ENCODE results near the gene FAM98C. TPM values are rescaled to one million over a fixed set of nuclear protein-coding genes. Genes with fewer than 3 reads are reported as not detected.
"Not testable (repeated sequence)": the region's sequence is repeated elsewhere in the genome, so short reads cannot be mapped to it uniquely, and the experiment has no call there.

FAM98C gene
- total and polyA plus RNA-seq, 4 experiments from 2014 or later = 18.2 to 53.8 (median 37.7) TPM

- peaks cover 5 to 7% of the 10 kb centered on the region in 2 donors for H3K36me3 Mint-ChIP-seq
- peak overlapping the region in 1 of 8 donors; percentile 41 for H3K4me3 Mint-ChIP-seq
- Histone ChIP-seq H3K4me1 (ENCODE audit: insufficient read depth, low read length) (no peaks in the 10 kb centered on the region), H3K27ac (ENCODE audit: low read depth, low read length) (no peak overlapping the region), H3K4me3 (ENCODE audit: low read length in 2 of 2) (no peak overlapping the region), H3K27me3 (ENCODE audit: insufficient read depth, low read length) (no peaks in the 10 kb centered on the region), H3K9me3 (ENCODE audit: control insufficient read depth in 1 of 2, low read length in 2 of 2) (no peaks in the 10 kb centered on the region), H3K36me3 (ENCODE audit: insufficient read depth, low read length) (peaks cover 4% of the 10 kb centered on the region)
- H3K4me1 Mint-ChIP-seq = no peaks in the 10 kb centered on the region
- H3K27me3 Mint-ChIP-seq = no peaks in the 10 kb centered on the region
- CTCF ChIA-PET (ENCODE audit: partially characterized antibody) = interaction anchor here (1.7 kb wide), 1 partner anchor 8 kb away, joined by 6 read pairs; the partner anchor contains the start of gene FAM98C
- POLR2A ChIA-PET (ENCODE audit: partially characterized antibody) = no interaction called here
- H3K27ac Mint-ChIP-seq = peak overlapping the region in 1 of 7 donors; percentile 43
- intact Hi-C loops (cut with micrococcal nuclease) = no loop called here
- peaks cover 0 to 3% (median 0%) of the 10 kb centered on the region in 8 donors for H3K9me3 Mint-ChIP-seq
- DNase-seq = no peak
Measured at GRCh38 chr19:38411041-38411712, 8.3 kb downstream of the FAM98C start.

DNA sequence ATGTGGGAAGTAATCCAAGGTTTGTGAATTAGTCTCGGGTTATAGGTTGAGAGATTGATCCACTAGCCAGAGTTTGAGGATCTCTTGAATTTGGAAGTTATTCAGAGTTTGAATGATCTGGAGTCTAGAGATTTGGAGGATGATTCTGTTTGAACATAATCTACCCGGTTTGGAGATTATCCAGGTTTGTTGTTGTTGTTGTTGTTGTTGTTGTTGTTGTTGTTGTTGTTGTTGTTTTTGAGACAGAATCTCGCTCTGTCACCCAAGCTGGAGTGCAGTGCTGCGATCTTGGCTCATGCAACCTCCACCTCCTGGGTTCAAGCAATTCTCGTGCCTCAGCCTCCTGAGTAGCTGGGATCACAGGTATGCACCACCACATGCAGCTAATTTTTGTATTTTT lies 9.0 kb downstream of the FAM98C start:
- H3K27me3 Mint-ChIP-seq; H3K36me3 Mint-ChIP-seq; H3K27me3 ChIP-seq (ENCODE audit: insufficient read depth, low read length); H3K4me1 ChIP-seq (ENCODE audit: insufficient read depth, low read length); H3K27ac ChIP-seq (ENCODE audit: low read depth, low read length); H3K4me3 ChIP-seq (ENCODE audit: low read length in 2 of 2); DNase-seq; H3K36me3 ChIP-seq (ENCODE audit: insufficient read depth, low read length); intact Hi-C loops (cut with micrococcal nuclease); H3K9me3 Mint-ChIP-seq; H3K4me3 Mint-ChIP-seq; POLR2A ChIA-PET (ENCODE audit: partially characterized antibody); H3K9me3 ChIP-seq (ENCODE audit: control insufficient read depth in 1 of 2, low read length in 2 of 2); H3K4me1 Mint-ChIP-seq: not testable (repeated sequence)
- H3K27ac Mint-ChIP-seq = peak overlapping the region in 1 of 7 donors; percentile 53
- CTCF ChIA-PET (ENCODE audit: partially characterized antibody) = interaction anchor here (1.7 kb wide), 1 partner anchor 9 kb away, joined by 6 read pairs; the partner anchor contains the start of gene FAM98C

DNA sequence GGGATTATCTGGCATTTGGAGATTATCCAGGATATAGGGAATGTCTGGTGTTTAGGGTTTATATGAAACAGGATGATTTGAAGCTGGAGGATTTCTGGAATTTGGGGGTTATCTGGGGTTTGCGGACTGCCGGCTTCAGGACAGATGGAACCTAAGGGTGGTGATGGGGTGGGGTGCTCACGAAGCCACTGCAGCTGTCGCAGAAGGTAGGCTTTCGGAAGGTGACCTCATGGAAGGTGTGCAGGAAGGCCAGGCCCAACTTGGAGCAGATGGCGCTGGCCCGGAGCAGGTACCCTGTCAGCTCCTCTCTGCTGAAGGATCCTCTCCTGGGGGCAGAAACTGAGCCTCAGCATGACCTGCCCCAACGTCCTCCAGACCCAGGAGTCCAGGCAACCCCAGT lies 9.6 kb downstream of the FAM98C start:
- CTCF ChIA-PET (ENCODE audit: partially characterized antibody) = interaction anchor here (1.7 kb wide), 1 partner anchor 10 kb away, joined by 6 read pairs; the partner anchor contains the start of gene FAM98C
- intact Hi-C loops (cut with micrococcal nuclease) = no loop called here
- Histone ChIP-seq H3K4me1 (ENCODE audit: insufficient read depth, low read length) (peaks cover 9% of the 10 kb centered on the region), H3K27me3 (ENCODE audit: insufficient read depth, low read length) (no peaks in the 10 kb centered on the region), H3K36me3 (ENCODE audit: insufficient read depth, low read length) (no peaks in the 10 kb centered on the region), H3K4me3 (ENCODE audit: low read length in 2 of 2) (no peak overlapping the region), H3K27ac (ENCODE audit: low read depth, low read length) (no peak overlapping the region), H3K9me3 (ENCODE audit: control insufficient read depth in 1 of 2, low read length in 2 of 2) (no peaks in the 10 kb centered on the region)
- no peaks in the 10 kb centered on the region for H3K27me3 Mint-ChIP-seq
- DNase-seq = no peak
- POLR2A ChIA-PET (ENCODE audit: partially characterized antibody) = interaction anchor here (1.5 kb wide), 1 partner anchor 10 kb away, joined by 6 read pairs; the partner anchor contains the start of gene FAM98C
- peaks cover 0 to 3% (median 0%) of the 10 kb centered on the region in 8 donors for H3K9me3 Mint-ChIP-seq
- peaks cover 0 to 4% of the 10 kb centered on the region in 2 donors for H3K36me3 Mint-ChIP-seq
- no peak overlapping the region for H3K4me3 Mint-ChIP-seq
- H3K4me1 Mint-ChIP-seq = peaks cover 6 to 11% (median 8%) of the 10 kb centered on the region in 4 donors
- peak overlapping the region in 1 of 7 donors; percentile 77 for H3K27ac Mint-ChIP-seq

DNA sequence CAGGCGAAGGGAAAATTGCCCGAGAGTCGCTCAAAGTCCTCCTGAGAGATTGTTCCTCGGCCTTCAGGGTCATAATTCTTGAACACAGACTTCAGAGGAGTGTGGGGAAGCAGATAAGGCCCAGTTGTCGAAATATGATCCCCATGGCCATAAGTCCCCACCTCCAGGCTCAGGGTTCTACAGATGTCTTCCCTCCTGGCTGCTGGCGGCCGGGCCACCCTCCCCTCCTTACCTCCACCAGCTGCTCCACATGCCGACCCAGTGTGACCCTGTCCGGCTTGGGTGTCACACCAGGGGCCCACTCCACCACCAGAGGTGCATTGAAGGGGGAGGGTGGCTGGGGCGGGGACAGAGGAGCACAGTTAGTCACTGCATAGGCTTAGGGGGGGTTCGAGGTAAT lies 10.1 kb downstream of the FAM98C start:
- no peaks in the 10 kb centered on the region for H3K36me3 ChIP-seq (ENCODE audit: insufficient read depth, low read length)
- H3K27ac ChIP-seq (ENCODE audit: low read depth, low read length) = no peak overlapping the region
- H3K4me3 ChIP-seq (ENCODE audit: low read length in 2 of 2) = no peak overlapping the region
- peaks cover 11 to 16% (median 12%) of the 10 kb centered on the region in 4 donors for H3K4me1 Mint-ChIP-seq
- peaks cover 0 to 5% of the 10 kb centered on the region in 2 donors for H3K36me3 Mint-ChIP-seq
- intact Hi-C loops (cut with micrococcal nuclease) = no loop called here
- H3K9me3 ChIP-seq (ENCODE audit: control insufficient read depth in 1 of 2, low read length in 2 of 2) = no peaks in the 10 kb centered on the region
- H3K4me3 Mint-ChIP-seq = no peak overlapping the region
- ChIA-PET CTCF (ENCODE audit: partially characterized antibody) (interaction anchor here (1.8 kb wide), 1 partner anchor 10 kb away, joined by 16 read pairs; the partner anchor contains the start of gene FAM98C), POLR2A (ENCODE audit: partially characterized antibody) (interaction anchor here (1.5 kb wide), 1 partner anchor 10 kb away, joined by 6 read pairs; the partner anchor contains the start of gene FAM98C)
- H3K9me3 Mint-ChIP-seq = peaks cover 0 to 3% (median 0%) of the 10 kb centered on the region in 8 donors
- H3K27me3 ChIP-seq (ENCODE audit: insufficient read depth, low read length) = no peaks in the 10 kb centered on the region
- H3K27me3 Mint-ChIP-seq = no peaks in the 10 kb centered on the region
- no peak for DNase-seq
- peaks cover 13% of the 10 kb centered on the region for H3K4me1 ChIP-seq (ENCODE audit: insufficient read depth, low read length)
- no peak overlapping the region for H3K27ac Mint-ChIP-seq

GRCh38 chr19:38413416-38413815 lies 10.5 kb downstream of the FAM98C start:
- POLR2A ChIA-PET (ENCODE audit: partially characterized antibody) = interaction anchor here (1.0 to 1.5 kb wide), 2 partner anchors 11 to 35 kb away, joined by 3 to 6 read pairs; partner anchors contain the start of gene FAM98C
- H3K4me3 ChIP-seq (ENCODE audit: low read length in 2 of 2) = no peak overlapping the region
- Mint-ChIP-seq H3K4me1 (peaks cover 13 to 19% (median 15%) of the 10 kb centered on the region in 4 donors), H3K27ac (no peak overlapping the region), H3K27me3 (no peaks in the 10 kb centered on the region), H3K4me3 (no peak overlapping the region), H3K9me3 (peaks cover 0 to 3% (median 0%) of the 10 kb centered on the region in 8 donors), H3K36me3 (peaks cover 0 to 5% of the 10 kb centered on the region in 2 donors)
- no peak overlapping the region for H3K27ac ChIP-seq (ENCODE audit: low read depth, low read length)
- H3K4me1 ChIP-seq (ENCODE audit: insufficient read depth, low read length) = peaks cover 18% of the 10 kb centered on the region
- CTCF ChIA-PET (ENCODE audit: partially characterized antibody) = interaction anchor here (1.8 kb wide), 1 partner anchor 10 kb away, joined by 16 read pairs; the partner anchor contains the start of gene FAM98C
- H3K9me3 ChIP-seq (ENCODE audit: control insufficient read depth in 1 of 2, low read length in 2 of 2) = no peaks in the 10 kb centered on the region
- H3K27me3 ChIP-seq (ENCODE audit: insufficient read depth, low read length) = no peaks in the 10 kb centered on the region
- no peak for DNase-seq
- intact Hi-C loops (cut with micrococcal nuclease) = no loop called here
- no peaks in the 10 kb centered on the region for H3K36me3 ChIP-seq (ENCODE audit: insufficient read depth, low read length)

DNA sequence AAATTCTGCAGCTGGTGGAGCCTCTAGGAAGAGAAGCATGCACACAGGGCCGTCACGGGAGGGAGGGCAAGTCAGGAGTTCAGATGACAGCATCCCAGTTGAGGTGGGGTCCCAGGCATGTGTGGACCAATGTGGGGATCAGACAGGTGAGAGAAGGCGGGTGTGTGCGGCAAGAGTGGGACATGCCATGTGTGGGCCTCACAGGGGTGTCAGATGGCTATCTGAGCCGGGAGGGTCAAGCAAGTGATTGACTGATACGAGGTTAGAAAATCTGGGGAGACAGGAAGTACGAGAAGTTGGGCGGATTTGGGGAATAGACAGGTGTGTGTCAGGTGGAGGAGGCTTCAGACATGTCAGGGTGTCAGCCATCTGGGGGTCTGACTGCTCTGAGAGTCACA lies 14.3 kb downstream of the FAM98C start:
- Histone ChIP-seq H3K27me3 (ENCODE audit: insufficient read depth, low read length) (no peaks in the 10 kb centered on the region), H3K9me3 (ENCODE audit: control insufficient read depth in 1 of 2, low read length in 2 of 2) (no peaks in the 10 kb centered on the region), H3K4me1 (ENCODE audit: insufficient read depth, low read length) (peaks cover 20% of the 10 kb centered on the region), H3K27ac (ENCODE audit: low read depth, low read length) (peak overlapping the region; percentile 52), H3K4me3 (ENCODE audit: low read length in 2 of 2) (peak overlapping the region in 1 of 2 donors; percentile 58), H3K36me3 (ENCODE audit: insufficient read depth, low read length) (no peaks in the 10 kb centered on the region)
- Mint-ChIP-seq H3K4me1 (peaks cover 18 to 29% (median 22%) of the 10 kb centered on the region in 4 donors), H3K36me3 (peaks cover 0 to 2% of the 10 kb centered on the region in 2 donors), H3K27me3 (peaks cover 0 to 2% of the 10 kb centered on the region in 2 donors), H3K4me3 (peak overlapping the region in 7 of 8 donors; percentile 79 to 90 (median 87)), H3K9me3 (peaks cover 0 to 1% (median 0%) of the 10 kb centered on the region in 8 donors), H3K27ac (peak overlapping the region in 6 of 7 donors; percentile 82 to 96 (median 93))
- CTCF ChIA-PET (ENCODE audit: partially characterized antibody) = interaction anchor here (2.2 kb wide), 1 partner anchor 14 kb away, joined by 8 read pairs; the partner anchor contains the start of gene FAM98C
- no peak for DNase-seq
- intact Hi-C loops (cut with micrococcal nuclease) = no loop called here
- POLR2A ChIA-PET (ENCODE audit: partially characterized antibody) = no interaction called here

Data from CD4-positive, alpha-beta memory T cell (primary cell).